GM19438 (cell line): ENCODE data around the gene TYR.
"Not testable (repeated sequence)": the region's sequence is repeated elsewhere in the genome, so short reads cannot be mapped to it uniquely, and the experiment has no call there.

ENCODE experiments used
- ATAC-seq: cut with Tn5 transposase; IDR thresholded peaks from one replicate; pipeline ENCODE4 v1.9.1; 2021; ENCODE audit warnings: low read depth; ENCODE audit not compliant: unreplicated experiment

The TYR gene

DNA sequence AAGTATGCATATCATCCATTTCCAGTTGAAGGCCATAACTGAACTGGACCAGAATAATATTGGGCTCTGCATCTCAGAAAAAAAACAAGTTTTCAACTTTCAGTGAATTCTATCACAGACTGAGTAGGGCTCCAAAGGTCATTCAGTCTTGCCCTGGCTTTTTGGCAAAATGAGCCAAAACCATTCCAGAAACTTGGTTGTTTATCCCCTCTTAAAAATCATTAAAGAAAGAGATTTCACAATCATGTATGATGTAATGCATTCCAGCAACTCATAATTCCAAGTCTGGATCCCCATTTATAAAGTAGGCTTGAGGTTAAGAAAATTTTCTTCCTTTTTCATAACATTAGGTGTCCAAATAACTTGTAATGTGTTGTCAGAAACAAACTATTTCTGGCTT is 162.8 kb downstream of the TYR start:
- not testable (repeated sequence) for ATAC-seq

DNA sequence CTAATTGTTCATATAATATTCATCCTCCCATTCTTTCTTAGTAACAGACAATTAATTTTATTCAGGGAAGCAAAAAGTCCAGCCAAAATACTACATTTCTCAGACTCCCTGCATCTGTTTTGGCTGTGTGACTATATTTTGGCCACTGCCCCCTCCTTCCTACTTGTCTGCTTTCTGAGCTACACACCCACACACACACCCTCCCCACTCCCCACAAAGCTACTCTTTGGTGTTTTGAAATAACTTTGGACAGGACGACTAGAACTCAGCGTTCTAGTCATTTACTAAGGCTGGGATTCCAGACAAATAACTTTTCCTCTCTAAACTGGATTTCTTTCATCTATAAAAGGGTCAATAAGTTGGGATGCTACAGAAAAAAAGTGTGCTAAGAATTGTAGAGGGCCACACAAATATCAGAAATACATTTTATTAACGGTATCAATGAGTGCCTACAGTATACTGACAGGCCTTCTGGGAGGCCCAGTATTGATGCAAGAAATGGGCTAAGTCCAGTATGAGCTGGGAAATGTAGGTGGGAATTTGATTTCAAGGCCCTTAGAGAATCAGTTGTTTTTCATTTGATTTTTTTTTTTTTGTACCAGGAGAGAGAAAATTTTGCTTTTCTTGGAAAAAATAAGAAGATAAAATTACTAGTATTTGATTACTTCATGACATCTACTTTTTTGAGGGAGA is 165.4 kb downstream of the TYR start:
- ATAC-seq = not testable (repeated sequence)
